T-helper 17 cell (primary cell): ENCODE results near the gene HIVEP3. TPM values are rescaled to one million over a fixed set of nuclear protein-coding genes. Genes with fewer than 3 reads are reported as not detected.

Source experiments
- ATAC-seq: fragments of 150-1000 bp; cut with Tn5 transposase; 2 replicates; pipeline ENCODE4 v1.10.0; 2021; ENCODE audit warnings: mild to moderate bottlenecking, moderate library complexity
- DNase-seq, 3 donors: peaks; one replicate each; pipeline versions ENCODE4 v3.0.0 to v3.0.0-alpha.2; 2020 to 2021
- H3K9me3 ChIP-seq: one replicate; pipeline ENCODE4 v1.7.0; 2013; ENCODE audit warnings: low read length, mild to moderate bottlenecking; ENCODE audit not compliant: control insufficient read depth, poor library complexity, severe bottlenecking
- H3K27ac Mint-ChIP-seq: one replicate; pipeline ENCODE4 v1.8.0; 2022; ENCODE audit warnings: mild to moderate bottlenecking, moderate library complexity, mixed read lengths
- H3K27me3 Mint-ChIP-seq: one replicate; pipeline ENCODE4 v1.8.0; 2022; ENCODE audit warnings: mixed read lengths
- H3K36me3 Mint-ChIP-seq: one replicate; pipeline ENCODE4 v1.8.0; 2022; ENCODE audit warnings: low read depth, mixed read lengths
- H3K4me1 Mint-ChIP-seq: one replicate; pipeline ENCODE4 v1.8.0; 2022; ENCODE audit warnings: mild to moderate bottlenecking, mixed read lengths
- H3K4me3 Mint-ChIP-seq: one replicate; pipeline ENCODE4 v1.8.0; 2022; ENCODE audit warnings: mild to moderate bottlenecking, moderate library complexity, mixed read lengths
- total RNA-seq, 4 donors: library from RNA in 2 of 4; stranded (reverse) in 2 of 4; gene quantifications; one replicate each; pipeline ENCODE4 v1.2.3 and lab custom pipeline; 2022 to 2026

HIVEP3 gene
- total RNA-seq, 2 donors from 2014 or later: 11.1 to 13.9 TPM

DNA sequence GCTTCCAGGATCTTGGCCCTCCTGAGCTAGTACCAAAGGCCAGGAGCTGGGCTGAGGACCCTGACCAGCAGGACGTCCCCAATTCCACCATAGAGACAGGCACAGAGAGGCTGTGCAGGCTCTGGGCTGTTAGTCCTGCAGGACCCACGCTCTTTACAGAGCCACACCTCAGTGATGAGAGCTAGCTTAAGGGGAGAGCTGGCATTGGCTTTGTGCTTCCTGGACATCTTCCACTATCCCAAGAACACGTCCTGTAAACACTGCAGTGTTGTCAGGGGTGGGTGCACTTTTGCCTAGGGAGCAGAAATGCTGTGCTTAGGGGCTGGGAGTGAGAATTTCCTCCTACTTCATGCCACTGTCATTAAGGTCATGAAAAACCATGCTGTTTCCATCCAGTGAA lies 342.5 kb downstream of the HIVEP3 start:
- Mint-ChIP-seq H3K27ac (peak overlapping the region; percentile 49), H3K4me1 (peaks cover 19% of the 10 kb centered on the region), H3K36me3 (peaks cover 4% of the 10 kb centered on the region), H3K4me3 (no peak overlapping the region), H3K27me3 (no peaks in the 10 kb centered on the region)
- ATAC-seq (no peak), DNase-seq (no peak)
- H3K9me3 ChIP-seq: no peaks in the 10 kb centered on the region

DNA sequence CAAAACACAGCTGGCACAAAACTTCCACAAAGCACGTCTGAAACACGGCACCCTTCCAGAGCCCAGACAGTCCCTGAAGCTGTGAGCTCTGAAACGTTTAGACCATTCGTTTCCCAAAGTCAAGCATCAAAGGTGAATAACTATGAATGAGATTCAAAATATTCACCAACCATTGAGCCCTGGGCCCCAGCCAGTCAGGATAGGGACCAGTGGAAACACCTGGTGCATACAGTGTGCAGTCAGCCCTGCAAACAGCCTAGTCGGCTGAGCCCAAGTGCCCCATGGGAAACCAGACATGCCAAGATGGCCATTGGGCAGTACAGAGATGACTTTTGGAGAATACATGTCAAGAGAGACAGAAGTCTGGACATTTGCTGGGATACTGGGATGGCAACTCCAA lies 343.9 kb downstream of the HIVEP3 start:
- no peaks in the 10 kb centered on the region for H3K27me3 Mint-ChIP-seq
- no peak for ATAC-seq

DNA sequence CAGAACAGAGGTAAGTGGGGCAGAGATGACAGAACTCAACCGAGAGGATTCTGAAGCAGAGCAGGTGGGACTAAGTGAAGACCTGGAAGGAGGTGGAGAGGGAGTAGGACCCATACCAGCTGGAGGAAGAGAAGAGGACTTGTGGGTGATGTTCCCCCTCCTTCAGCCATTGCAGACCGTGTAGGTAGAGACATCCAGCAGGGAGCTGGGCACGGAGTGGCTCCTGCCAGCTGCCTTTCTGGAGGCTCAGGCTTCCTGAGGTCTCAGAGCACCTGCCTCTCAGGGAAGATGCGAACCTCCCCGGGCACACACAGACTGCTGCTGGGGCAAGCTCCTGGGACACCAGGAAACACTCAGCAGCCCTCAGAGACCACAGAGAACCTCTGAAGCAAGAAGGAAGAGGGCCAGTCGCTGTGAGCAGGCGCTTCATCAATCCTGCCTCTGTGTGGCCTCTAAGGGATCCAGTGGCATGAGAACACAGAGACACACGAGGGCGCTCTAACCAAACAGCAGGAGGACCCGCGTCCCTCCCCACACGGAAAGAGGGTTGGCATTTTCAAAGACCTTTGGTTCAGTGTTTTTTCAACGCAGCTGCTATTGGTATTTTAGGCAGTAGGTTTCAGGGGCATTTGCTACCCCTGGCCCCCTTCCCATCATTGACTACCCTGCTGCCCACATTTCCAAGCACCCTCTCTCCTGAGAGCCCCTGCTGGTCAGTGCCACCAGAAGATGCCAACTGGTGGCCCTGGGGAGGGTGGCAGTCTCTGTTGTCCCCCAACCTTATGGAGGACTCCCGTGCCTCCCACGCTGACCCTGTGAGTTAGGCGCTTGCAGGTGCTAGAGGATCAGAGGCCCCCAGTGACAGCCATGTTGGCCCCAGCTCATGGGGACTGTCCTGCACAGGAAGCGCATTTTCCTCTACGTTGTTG lies 344.7 kb downstream of the HIVEP3 start:
- Mint-ChIP-seq H3K4me3 (no peak overlapping the region), H3K4me1 (peaks cover 15% of the 10 kb centered on the region), H3K27me3 (no peaks in the 10 kb centered on the region), H3K36me3 (peaks cover 4% of the 10 kb centered on the region), H3K27ac (no peak overlapping the region)
- ATAC-seq (peak; percentile 97), DNase-seq (peak; percentile 50 to 73 (median 55))
- H3K9me3 ChIP-seq: no peaks in the 10 kb centered on the region

More for the DNA sequence above, 343.9 kb downstream of the HIVEP3 start:
- Mint-ChIP-seq H3K4me1 (peaks cover 15% of the 10 kb centered on the region), H3K27ac (no peak overlapping the region), H3K36me3 (peaks cover 4% of the 10 kb centered on the region), H3K4me3 (no peak overlapping the region)
- no peak for DNase-seq
- H3K9me3 ChIP-seq: no peaks in the 10 kb centered on the region

DNA sequence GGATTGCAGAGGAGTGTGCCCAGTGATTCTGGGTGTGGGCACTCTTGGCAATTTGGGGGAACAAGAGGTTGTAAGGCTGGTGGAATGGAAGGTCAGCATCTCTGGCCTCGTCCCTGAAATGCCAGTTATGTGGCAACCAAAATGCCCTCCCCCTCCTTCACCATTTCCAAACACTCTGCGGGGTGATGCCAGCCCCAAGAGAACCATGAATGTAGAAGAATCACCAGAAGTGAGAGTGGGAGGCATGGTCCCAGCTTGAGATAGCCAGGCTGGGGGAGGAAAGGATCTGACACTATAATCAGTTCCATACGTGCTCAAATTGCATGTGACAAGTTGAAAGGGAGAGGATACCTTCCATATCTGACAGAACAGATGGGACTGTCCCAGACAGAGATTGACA lies 345.5 kb downstream of the HIVEP3 start:
- DNase-seq: no peak
- peaks cover 17% of the 10 kb centered on the region for H3K4me1 Mint-ChIP-seq
- no peaks in the 10 kb centered on the region for H3K9me3 ChIP-seq
- no peak overlapping the region for H3K4me3 Mint-ChIP-seq
- no peak overlapping the region for H3K27ac Mint-ChIP-seq
- ATAC-seq: no peak
- H3K27me3 Mint-ChIP-seq: no peaks in the 10 kb centered on the region
- H3K36me3 Mint-ChIP-seq: peaks cover 6% of the 10 kb centered on the region

- DNase-seq (no peak), ATAC-seq (no peak)
- Mint-ChIP-seq H3K4me1 (peaks cover 17% of the 10 kb centered on the region), H3K4me3 (no peak overlapping the region), H3K27ac (no peak overlapping the region), H3K36me3 (peaks cover 8% of the 10 kb centered on the region), H3K27me3 (no peaks in the 10 kb centered on the region)
- no peaks in the 10 kb centered on the region for H3K9me3 ChIP-seq
Measured at GRCh38 chr1:41572224-41572623, 346.5 kb downstream of the HIVEP3 start.

DNA sequence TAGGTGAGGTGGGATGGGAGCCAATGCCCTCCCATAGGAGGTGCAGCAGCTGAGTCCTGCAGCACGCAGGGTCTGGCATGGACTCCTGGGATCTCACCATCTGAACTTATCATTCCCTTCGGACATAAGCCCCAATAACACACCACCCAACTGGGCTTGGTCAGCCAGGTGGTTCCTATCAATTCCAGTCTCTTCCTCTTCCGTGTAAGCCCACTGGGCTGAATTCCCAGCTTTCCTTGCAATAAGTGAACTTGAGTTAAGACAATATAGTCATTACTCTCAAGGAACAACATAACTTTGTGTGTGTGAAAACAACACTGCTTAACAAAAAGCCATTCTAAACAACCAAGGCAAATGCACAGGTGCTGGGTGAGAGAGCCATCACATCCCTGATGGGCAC lies 347.7 kb downstream of the HIVEP3 start:
- DNase-seq (no peak), ATAC-seq (no peak)
- Mint-ChIP-seq H3K36me3 (peaks cover 19% of the 10 kb centered on the region), H3K4me3 (no peak overlapping the region), H3K27ac (peak overlapping the region; percentile 49), H3K27me3 (no peaks in the 10 kb centered on the region), H3K4me1 (peaks cover 28% of the 10 kb centered on the region)
- no peaks in the 10 kb centered on the region for H3K9me3 ChIP-seq

- Mint-ChIP-seq H3K36me3 (peaks cover 30% of the 10 kb centered on the region), H3K27me3 (no peaks in the 10 kb centered on the region), H3K27ac (no peak overlapping the region), H3K4me1 (peaks cover 35% of the 10 kb centered on the region), H3K4me3 (no peak overlapping the region)
- DNase-seq (no peak), ATAC-seq (no peak)
- no peaks in the 10 kb centered on the region for H3K9me3 ChIP-seq
Measured at GRCh38 chr1:41568204-41568603, 350.5 kb downstream of the HIVEP3 start.

GRCh38 chr1:41566969-41567368 lies 351.8 kb downstream of the HIVEP3 start:
- DNase-seq (no peak), ATAC-seq (no peak)
- Mint-ChIP-seq H3K27ac (no peak overlapping the region), H3K4me1 (peaks cover 35% of the 10 kb centered on the region), H3K36me3 (peaks cover 30% of the 10 kb centered on the region), H3K4me3 (no peak overlapping the region), H3K27me3 (no peaks in the 10 kb centered on the region)
- no peaks in the 10 kb centered on the region for H3K9me3 ChIP-seq

DNA sequence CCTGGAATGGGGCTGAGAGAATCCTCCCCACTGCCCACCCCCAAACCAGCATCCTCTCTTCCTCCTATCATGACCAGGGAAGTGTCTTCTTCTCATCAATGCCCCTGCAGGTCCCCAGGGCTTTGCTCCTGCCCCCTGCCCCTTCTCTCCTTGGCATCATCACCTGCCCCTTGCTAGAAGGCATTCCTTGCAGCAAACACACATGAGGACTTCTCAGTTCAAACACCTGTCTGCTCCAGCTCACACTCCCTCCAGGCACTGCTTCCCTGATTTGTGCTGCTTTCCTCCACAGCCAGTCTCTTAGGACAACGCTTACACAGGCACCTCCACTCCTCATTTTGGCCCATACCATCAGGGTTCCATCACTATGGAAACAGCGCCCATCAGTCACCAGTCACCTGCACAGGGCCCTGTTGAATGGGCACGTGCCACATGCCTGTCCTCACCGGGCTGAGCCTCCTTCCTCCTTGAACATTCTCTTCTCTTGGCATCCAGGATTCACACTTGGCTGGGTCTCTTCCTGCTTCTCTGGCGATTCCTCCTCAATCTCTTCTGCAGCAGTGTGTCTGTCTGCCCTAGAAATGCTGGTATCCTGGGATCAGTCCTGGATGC lies 352.3 kb downstream of the HIVEP3 start:
- H3K36me3 Mint-ChIP-seq: peaks cover 25% of the 10 kb centered on the region
- no peaks in the 10 kb centered on the region for H3K9me3 ChIP-seq
- H3K4me3 Mint-ChIP-seq: no peak overlapping the region
- DNase-seq: no peak
- H3K27ac Mint-ChIP-seq: no peak overlapping the region
- no peak for ATAC-seq
- no peaks in the 10 kb centered on the region for H3K27me3 Mint-ChIP-seq
- H3K4me1 Mint-ChIP-seq: peaks cover 32% of the 10 kb centered on the region

DNA sequence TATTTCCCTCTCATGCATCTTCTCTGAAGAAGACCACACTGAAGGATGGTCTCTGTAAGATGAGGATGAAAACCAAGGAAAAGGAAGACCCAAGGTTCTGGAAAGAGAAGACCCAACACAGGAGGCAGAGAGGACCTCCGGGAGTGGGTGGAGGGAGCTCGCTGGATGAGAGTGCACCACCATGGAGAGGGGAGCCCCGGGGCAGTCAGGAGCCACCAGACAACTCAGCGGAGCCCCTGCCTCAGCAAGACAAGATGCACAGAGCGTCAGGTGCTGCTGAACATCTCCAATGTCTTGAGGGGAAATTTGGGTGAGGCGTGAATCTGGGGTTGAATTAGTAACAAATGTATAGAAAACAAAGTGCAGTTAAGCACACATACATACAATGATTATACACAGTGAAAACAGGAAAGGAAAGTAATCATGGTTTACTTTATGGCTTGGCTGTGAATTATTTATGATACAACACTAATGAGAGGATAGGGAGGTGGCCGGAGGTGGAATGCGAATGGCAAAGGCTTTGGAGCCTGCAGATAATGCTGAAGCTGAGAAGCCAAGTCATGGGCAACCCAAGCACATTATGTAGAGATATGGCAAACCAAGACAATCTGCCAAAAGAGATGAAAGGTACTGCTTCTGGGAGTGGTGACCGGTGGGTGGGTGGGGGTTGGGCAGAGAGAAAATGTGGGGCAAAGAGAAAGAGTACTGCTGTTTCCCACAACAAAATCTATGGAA lies 353.8 kb downstream of the HIVEP3 start:
- peaks cover 34% of the 10 kb centered on the region for H3K4me1 Mint-ChIP-seq
- H3K4me3 Mint-ChIP-seq: no peak overlapping the region
- no peak for DNase-seq
- no peaks in the 10 kb centered on the region for H3K9me3 ChIP-seq
- H3K36me3 Mint-ChIP-seq: peaks cover 25% of the 10 kb centered on the region
- H3K27me3 Mint-ChIP-seq: no peaks in the 10 kb centered on the region
- no peak overlapping the region for H3K27ac Mint-ChIP-seq
- ATAC-seq: no peak

GRCh38 chr1:41562328-41562727 lies 356.4 kb downstream of the HIVEP3 start:
- Mint-ChIP-seq H3K27me3 (no peaks in the 10 kb centered on the region), H3K4me3 (no peak overlapping the region), H3K4me1 (peaks cover 30% of the 10 kb centered on the region), H3K36me3 (peaks cover 24% of the 10 kb centered on the region), H3K27ac (no peak overlapping the region)
- H3K9me3 ChIP-seq: no peaks in the 10 kb centered on the region
- ATAC-seq: no peak
- no peak for DNase-seq

DNA sequence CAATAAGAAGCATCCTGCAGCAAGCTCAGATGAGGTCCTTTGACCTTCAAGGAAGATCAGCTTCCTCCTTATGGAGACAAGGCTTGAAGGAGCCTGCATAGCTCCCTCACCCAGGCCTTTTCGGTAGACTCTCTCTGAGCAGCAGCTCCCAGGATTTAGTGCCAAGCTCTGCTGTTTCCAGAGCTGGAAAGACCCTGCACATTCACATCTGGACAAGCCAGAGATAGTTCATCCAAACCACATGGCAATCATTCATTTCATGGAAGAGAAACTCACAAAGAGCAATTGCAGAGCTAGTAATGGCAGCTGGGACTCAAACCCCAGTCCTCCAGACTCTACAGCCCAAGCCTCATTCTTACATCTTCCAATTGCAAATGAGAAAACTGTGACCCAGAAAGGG lies 357.8 kb downstream of the HIVEP3 start:
- Mint-ChIP-seq H3K4me1 (peaks cover 19% of the 10 kb centered on the region), H3K27me3 (no peaks in the 10 kb centered on the region), H3K36me3 (peaks cover 13% of the 10 kb centered on the region), H3K4me3 (no peak overlapping the region), H3K27ac (no peak overlapping the region)
- H3K9me3 ChIP-seq: no peaks in the 10 kb centered on the region
- DNase-seq (no peak), ATAC-seq (no peak)

DNA sequence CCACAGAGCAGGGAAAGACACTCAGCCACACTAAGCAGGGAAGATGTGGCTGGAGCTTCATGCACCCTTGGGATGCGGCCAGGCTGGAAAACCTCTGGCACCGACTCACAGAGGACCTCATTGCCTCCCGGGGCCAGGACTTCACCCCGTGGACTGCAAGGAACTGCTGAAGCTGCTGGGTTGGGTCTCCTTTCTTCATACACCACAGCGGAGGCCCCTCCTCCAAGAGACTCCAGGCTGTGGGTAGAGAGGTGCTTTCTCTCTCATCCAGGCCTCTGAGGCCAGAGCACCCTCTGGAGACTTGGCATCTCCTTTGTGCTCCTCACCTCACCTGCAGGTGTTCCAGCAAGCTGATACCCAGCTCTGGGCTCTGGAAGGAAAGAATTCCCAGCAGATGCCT lies 358.2 kb downstream of the HIVEP3 start:
- H3K9me3 ChIP-seq: no peaks in the 10 kb centered on the region
- H3K27ac Mint-ChIP-seq: no peak overlapping the region
- no peak overlapping the region for H3K4me3 Mint-ChIP-seq
- DNase-seq (no peak), ATAC-seq (no peak)
- peaks cover 11% of the 10 kb centered on the region for H3K36me3 Mint-ChIP-seq
- H3K4me1 Mint-ChIP-seq: peaks cover 17% of the 10 kb centered on the region
- no peaks in the 10 kb centered on the region for H3K27me3 Mint-ChIP-seq
